HG02610 (cell line): Measurements from ENCODE around the gene TEX14.
A peak's percentile ranks its signal among the peaks of the same experiment; 100 is the strongest.
"Not testable (repeated sequence)": the region's sequence is repeated elsewhere in the genome, so short reads cannot be mapped to it uniquely, and the experiment has no call there.

Experiments
- ATAC-seq: cut with Tn5 transposase; IDR thresholded peaks from one replicate; pipeline ENCODE4 v1.9.1; 2021; ENCODE audit warnings: mild to moderate bottlenecking, moderate library complexity; ENCODE audit not compliant: unreplicated experiment

TEX14 gene

GRCh38 chr17:58658804-58659713 is 32.8 kb downstream of the TEX14 start:
- ATAC-seq, result peak; percentile 77

DNA sequence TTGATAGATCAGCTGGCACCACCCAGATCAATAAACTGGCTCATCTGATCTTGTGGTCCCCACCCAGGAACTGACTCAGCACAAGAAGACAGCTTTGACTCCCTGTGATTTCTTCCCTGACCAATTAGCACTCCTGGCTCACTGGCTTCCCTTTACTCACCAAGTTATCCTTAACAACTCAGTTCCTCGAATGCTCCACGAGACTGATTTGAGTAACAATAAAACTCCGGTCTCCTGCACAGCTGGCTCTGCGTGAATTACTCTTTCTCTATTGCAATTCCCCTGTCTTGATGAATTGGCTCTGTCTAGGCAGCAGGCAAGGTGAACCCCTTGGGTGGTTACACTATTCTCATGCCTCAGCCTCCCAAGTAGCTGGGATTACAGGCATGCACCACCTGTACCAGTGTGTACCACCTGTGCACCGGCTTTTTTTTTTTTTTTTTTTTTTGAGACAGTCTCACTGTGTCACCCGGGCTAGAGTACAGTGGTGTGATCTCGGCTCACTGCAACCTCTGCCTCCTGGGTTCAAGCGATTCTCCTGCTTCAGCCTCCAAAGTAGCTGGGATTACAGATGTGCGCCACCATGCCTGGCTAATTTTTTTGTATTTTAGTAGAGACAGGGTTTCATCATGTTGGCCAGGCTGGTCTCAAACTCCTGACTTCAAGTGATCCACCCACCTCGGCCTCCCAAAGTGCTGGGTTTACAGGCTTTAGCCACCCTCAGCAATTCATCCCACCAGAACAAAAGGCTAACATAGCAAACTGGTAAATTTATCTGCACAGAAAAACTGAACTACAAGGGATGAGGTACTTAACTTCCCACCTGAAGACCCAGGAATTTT is 33.7 kb downstream of the TEX14 start:
- ATAC-seq, result not testable (repeated sequence)

GRCh38 chr17:58648236-58648635 is 43.6 kb downstream of the TEX14 start:
- no peak for ATAC-seq

DNA sequence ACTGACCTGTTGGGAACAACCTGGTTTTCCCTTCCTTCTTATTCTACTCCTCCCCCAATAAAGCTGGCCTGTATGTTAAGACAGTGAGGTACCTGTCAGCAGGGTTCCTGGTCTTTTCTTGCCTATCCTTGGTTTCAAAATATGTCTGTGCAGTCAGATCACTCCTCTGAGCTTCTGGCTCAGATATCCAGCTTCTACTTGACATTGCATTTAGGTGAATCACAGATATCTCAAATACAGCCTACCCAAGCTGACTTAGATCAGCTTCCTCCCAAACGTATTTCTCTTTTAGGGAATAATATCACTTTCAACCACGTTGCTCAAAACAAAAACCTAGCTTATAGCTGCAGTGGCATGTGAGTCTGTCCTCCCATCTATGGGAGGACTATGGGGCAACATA is 48.7 kb downstream of the TEX14 start:
- ATAC-seq, result no peak

DNA sequence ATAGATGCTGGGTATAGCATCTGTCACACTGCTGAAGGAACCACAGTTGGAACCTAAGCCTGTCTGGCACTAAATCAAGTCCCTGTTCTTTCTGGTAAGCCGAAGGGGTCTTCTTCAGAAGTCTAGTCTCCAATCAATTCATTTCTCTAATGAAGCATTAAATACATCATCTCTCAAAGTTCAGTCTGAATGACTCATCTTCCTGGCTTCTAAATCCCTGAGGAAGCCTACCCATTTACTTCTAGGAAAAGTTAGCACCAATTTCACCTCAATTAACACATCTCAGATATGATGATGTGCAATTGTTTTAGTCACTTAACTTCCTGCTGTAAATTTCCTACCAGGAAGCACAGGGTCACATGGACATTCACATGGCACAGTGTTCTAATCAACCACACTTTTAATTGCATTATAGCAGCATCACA is 49.9 kb downstream of the TEX14 start:
- ATAC-seq, result no peak

GRCh38 chr17:58640202-58640601 is 51.6 kb downstream of the TEX14 start:
- no peak for ATAC-seq

- no peak for ATAC-seq
Measured at GRCh38 chr17:58639681-58640080, 52.2 kb downstream of the TEX14 start.

DNA sequence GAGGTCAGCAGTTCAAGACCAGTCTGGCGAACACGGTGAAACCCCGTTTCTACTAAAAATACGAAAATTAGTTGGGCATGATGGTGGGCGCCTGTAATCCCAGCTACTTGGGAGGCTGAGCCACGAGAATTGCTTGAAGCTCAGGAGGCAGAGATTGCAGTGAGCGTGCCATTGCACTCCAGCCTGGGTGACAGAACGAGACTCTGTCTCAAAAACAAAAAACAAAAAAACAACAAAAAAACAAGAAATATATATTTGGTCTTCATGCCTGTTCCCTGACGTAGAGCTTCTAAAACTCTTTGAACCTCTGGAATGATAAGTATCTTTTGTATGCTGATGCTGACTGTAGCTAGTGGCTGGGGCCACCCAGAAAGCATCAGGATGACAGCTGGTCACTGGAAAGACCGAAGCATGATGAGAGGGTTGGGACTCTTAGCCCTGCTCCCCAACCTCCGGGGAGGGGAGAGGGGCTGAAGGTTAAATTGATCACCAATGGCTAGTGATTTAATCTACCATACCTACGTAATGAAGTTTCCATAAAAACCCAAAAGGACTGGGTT is 54.8 kb downstream of the TEX14 start:
- ATAC-seq, result no peak

DNA sequence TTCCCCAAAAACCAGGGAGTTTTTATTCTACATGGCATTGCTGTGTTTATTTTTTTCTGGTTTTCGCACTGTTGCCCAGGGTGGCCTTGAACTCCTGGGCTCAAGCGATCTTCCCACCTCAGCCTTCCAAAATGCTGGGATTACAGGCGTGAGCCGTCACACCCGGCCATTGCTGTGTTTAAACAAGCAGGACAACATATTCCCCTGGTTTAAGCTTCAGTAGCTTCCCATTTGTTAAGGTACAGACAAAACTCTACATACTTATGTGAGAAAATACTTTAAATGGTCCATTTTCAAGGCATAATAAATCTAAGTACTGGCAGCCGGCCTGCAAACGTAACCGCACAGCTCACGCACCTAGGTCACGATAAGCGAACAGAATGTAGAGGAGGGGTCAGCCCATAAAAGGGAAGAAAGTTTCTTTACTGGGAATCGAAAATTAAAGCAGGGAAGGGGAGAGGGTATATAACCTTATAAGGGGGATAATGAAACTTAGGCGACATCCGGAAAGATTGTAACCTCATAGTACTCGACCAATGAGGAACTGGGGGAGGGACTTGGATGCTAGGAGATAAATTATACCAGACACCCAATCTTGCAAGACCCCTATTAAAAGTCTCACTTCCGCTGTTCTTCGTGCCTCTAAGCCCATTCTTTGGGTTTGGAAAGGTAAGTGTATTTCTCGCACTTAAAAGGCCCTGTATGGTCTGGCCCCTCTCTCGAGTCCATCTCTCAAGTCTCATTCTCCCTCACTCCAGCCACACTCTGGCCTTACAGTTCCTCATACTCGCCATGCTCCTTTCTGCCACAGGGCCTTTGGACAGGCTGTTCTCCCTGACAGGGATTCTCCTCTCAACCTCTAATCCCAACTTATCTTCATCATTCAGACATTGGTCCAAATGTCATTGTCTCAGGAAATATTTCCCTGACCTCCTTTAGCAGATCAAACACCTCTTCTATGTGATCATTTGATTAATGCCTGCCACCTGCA is 59.2 kb downstream of the TEX14 start:
- ATAC-seq, result no peak

DNA sequence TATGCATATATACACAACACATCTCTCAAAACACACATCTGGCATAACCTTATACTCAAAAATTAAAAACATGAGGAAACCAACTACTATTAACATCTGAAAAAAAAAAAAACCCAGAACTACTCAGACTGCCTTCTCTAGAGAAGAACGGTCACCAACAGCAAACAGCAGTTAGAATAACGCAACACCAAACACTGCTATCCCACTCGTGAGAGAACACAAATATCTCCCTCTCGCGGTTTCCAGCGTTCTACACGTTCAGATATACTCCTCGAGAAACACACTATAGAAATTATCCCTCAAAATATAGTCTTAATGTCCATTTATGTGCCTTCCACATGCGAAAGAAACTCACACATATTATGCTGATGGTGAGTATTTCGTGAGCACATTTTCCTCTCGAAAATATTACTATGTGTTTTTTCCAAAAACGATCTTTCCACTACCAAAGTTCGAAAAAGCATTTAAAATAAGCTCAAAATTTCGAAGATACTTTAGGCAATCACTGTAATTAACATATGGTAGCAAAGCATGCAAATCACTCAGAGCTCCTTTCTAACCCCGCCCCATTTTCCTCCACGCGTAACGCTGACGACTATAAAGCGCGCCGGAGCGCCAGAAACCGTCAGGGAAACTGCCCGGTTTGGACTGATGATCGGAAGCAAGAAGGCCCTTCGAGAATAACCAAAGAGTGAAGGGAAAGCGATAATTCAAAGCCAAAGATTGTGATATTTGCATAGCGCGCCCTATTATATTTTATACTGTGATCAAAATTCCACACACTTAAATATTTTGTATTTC is 60.1 kb downstream of the TEX14 start:
- ATAC-seq, result peak; percentile 88

GRCh38 chr17:58630883-58631522 is 60.8 kb downstream of the TEX14 start:
- ATAC-seq, result no peak

DNA sequence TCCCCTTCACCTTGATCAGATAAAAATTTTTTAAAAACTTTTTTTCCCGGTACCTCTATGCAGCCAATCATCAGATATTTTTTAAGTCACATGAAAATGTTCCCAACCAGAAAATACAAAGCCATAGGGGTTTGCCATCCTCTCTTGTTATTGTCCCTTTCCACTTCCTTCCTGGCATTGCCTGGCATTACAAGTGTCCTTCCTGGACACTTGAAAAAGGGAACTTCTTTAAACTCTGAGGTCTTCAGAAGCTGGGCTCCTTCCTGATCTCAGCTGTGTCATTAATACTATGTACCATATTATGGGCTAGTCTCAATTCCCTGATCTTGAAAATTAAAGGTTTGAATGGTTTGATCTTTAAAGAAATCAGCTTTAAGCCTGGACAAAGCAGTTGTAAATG is 64.9 kb downstream of the TEX14 start:
- ATAC-seq, result no peak

DNA sequence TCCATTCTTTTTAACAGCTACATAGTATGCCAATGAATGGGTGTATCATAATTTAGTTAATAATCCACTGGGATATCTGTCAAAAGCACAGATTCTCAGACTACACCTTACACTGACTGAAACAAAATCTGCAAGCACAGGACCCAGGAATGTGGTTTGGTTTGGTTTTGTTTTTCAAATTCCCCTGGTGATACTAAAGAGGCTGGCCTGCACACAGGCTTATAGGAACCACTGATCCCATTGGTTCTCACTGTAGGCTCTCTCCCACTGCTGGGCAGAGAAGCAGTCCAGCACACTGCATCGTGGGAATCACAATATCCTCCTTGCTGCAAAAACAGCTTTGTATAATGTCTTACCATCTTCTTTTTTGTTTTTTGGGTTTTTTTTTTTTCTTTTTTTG is 67.1 kb downstream of the TEX14 start:
- ATAC-seq, result no peak

DNA sequence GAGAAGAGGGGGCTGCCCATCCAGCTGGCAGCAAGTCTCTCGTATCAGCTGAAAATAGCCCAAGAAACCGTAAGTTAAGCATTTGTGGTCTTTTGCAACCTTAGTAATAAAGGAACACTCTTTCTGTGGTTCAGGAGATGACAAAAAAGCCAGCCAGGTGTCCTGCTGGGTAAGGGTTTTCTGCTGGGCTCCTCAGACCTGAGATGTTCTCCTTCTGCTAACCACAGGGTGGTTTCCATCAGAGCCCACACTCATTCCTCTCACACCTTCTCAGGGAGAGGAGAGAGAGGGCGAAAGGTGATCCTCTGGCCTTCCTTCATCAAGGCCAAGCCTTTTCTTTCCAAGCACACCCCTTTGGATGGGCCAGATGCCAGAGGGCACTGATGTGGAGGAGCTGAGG is 70.7 kb downstream of the TEX14 start:
- ATAC-seq, result peak; percentile 78

DNA sequence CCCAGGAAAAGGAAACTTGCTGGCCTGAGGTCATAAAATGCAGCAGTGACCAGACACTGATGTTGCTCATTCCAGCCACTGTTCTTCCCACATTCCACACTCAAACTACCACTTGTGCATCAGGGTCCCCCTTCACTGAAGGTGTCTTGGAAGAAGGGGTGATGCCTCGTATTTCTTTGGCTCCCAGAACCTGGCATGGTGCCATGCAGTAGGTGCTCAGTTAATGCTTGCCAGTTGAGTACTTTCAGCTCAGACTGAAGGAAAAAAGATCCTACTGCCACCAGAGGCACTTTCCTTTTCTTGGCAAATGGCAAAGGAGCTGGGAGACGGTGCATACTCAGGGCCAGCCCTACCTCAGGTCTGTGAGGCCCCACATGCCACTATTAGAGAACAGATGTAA is 73.5 kb downstream of the TEX14 start:
- ATAC-seq, result no peak

- ATAC-seq, result peak; percentile 30
Measured at GRCh38 chr17:58617563-58617962, 74.3 kb downstream of the TEX14 start.

GRCh38 chr17:58615768-58616659 is 75.8 kb downstream of the TEX14 start:
- ATAC-seq, result peak; percentile 61

GRCh38 chr17:58614859-58615459 is 76.9 kb downstream of the TEX14 start:
- no peak for ATAC-seq
